Gastroesophageal sphincter (tissue), 4 donors: ENCODE results near the gene GABRG3. TPM values are rescaled to one million over a fixed set of nuclear protein-coding genes. Genes with fewer than 3 reads are reported as not detected.

Experiments
- ATAC-seq: fragments of 150-250 bp; one replicate; pipeline ENCODE4 v1.9.1; 2016; ENCODE audit warnings: mild to moderate bottlenecking, moderate library complexity
- H3K27ac ChIP-seq, 4 donors: fragments of 200-600 bp; sonication (generic) in 3 of 4; 1 replicate in 3 of 4; 2 replicates in 1 of 4; pipeline ENCODE4 v1.5.1; 2016 to 2019
- H3K27me3 ChIP-seq: fragments of 200-600 bp; sonication (generic); one replicate; pipeline ENCODE4 v1.5.1; 2019
- H3K36me3 ChIP-seq, 2 donors: fragments of 200-600 bp; sonication (generic); one replicate each; pipeline ENCODE4 v1.5.1; 2019; ENCODE audit warnings: control low read depth in 1 of 2
- H3K4me1 ChIP-seq, 3 donors: fragments of 200-600 bp; sonication (generic); 1 replicate in 2 of 3; 2 replicates in 1 of 3; pipeline ENCODE4 v1.5.1; 2016 to 2019; ENCODE audit warnings: control low read depth in 2 of 3
- H3K4me3 ChIP-seq, 2 donors: fragments of 200-600 bp; sonication (generic); one replicate each; pipeline ENCODE4 v1.5.1; 2019; ENCODE audit warnings: mild to moderate bottlenecking in 1 of 2, moderate library complexity in 1 of 2
- H3K9me3 ChIP-seq, 3 donors: fragments of 200-600 bp; sonication (generic); one replicate each; pipeline ENCODE4 v1.5.1; 2017 to 2019; ENCODE audit warnings: control low read depth in 2 of 3
- EP300 ChIP-seq: sonication (generic); formaldehyde crosslinking; IDR thresholded peaks from one replicate; pipeline ENCODE4 v1.6.1; 2017; ENCODE audit warnings: antibody characterized with exemption, mild to moderate bottlenecking
- POLR2A ChIP-seq, 2 donors: fragments of 450-650 bp; IDR thresholded peaks; one replicate each; pipeline ENCODE4 v1.6.1; 2017; ENCODE audit warnings: antibody characterized with exemption in 2 of 2, mild to moderate bottlenecking in 2 of 2, moderate library complexity in 1 of 2
- POLR2AphosphoS5 ChIP-seq: sonication (generic); formaldehyde crosslinking; IDR thresholded peaks from one replicate; pipeline ENCODE4 v1.6.1; 2017; ENCODE audit warnings: antibody characterized with exemption
- WGBS, 2 donors: methylation state at CpG; one replicate each; pipeline ENCODE4 v1.1.5; 2018; ENCODE audit warnings: low coverage in 1 of 2; 5-methylcytosine and 5-hydroxymethylcytosine counted together
- total RNA-seq, 4 donors: library from RNA; depleted of rRNA; stranded (reverse); fragments of >200 nt; gene quantifications; one replicate each; pipeline ENCODE4 v1.1.0, GENCODE V29; 2016
- TF ChIP-seq, protein P1 (sequence below), 4 experiments: fragments of 200-600 bp in 2 of 4; fragments of 450-650 bp in 2 of 4; sonication (generic) in 1 of 4; IDR thresholded peaks; one replicate each; pipeline ENCODE4 v1.5.1; 2017 to 2019; ENCODE audit warnings: antibody characterized with exemption in 4 of 4, mild to moderate bottlenecking in 2 of 4, moderate library complexity in 2 of 4

The GABRG3 gene
- total RNA-seq, 4 donors from 2014 or later: under 0.01 to 0.04 TPM; not detected in 2

DNA sequence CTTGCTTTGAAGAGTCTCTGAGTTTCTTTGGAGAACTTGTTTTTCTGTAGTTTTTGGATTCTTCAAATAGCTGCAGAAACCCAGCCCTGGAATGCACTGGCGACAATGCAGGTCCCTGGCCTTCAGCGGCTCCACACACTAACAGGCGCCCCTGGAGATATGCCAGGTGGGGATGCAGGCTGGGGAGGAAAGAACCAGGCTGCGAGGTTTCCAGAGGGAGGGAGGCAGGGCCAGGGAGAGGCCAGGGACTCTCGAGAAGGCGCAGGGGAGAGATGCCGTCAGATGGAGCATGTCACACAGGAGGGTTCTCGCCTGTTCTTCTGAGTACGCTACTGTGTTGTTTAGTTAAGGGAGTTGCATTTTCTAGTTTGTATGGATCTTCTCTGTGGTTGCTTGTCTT is 283.1 kb downstream of the GABRG3 start:
- no peak for ATAC-seq
- no peak overlapping the region for H3K27ac ChIP-seq
- H3K36me3 ChIP-seq: no peaks in the 10 kb centered on the region
- H3K4me3 ChIP-seq: no peak overlapping the region
- H3K4me1 ChIP-seq: no peaks in the 10 kb centered on the region
- H3K27me3 ChIP-seq: peaks cover 4% of the 10 kb centered on the region
- TF ChIP-seq, protein P1, sequence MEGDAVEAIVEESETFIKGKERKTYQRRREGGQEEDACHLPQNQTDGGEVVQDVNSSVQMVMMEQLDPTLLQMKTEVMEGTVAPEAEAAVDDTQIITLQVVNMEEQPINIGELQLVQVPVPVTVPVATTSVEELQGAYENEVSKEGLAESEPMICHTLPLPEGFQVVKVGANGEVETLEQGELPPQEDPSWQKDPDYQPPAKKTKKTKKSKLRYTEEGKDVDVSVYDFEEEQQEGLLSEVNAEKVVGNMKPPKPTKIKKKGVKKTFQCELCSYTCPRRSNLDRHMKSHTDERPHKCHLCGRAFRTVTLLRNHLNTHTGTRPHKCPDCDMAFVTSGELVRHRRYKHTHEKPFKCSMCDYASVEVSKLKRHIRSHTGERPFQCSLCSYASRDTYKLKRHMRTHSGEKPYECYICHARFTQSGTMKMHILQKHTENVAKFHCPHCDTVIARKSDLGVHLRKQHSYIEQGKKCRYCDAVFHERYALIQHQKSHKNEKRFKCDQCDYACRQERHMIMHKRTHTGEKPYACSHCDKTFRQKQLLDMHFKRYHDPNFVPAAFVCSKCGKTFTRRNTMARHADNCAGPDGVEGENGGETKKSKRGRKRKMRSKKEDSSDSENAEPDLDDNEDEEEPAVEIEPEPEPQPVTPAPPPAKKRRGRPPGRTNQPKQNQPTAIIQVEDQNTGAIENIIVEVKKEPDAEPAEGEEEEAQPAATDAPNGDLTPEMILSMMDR (IDR thresholded peaks at IDR 0.05): no peak
- 49 to 66% methylated on average over 4 to 6 of the region's 9 CpGs for WGBS, 2 donors
- H3K9me3 ChIP-seq: no peaks in the 10 kb centered on the region

DNA sequence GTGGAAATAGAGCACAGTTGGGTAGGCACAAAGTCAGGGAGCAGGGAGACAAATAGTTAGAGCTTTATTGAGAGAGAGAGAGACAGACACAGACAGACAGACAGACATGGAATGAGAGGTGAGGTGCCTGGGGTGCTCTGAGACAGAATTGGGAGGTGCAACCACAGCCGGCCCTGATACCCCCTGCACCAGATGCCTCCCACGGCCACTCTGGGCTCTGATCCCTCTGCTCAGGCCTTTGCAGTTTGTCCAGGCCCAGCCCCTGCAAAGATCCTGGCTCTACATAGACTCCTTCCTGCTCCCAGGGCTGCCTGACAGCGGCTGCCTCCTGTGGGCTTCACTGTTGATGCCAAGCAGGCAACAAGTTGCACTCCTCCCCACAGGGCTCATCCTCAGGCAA is 283.8 kb downstream of the GABRG3 start:
- H3K9me3 ChIP-seq: no peaks in the 10 kb centered on the region
- H3K4me3 ChIP-seq: no peak overlapping the region
- 77 to 82% methylated on average over 2 to 3 of the region's 3 CpGs for WGBS, 2 donors
- H3K36me3 ChIP-seq: no peaks in the 10 kb centered on the region
- H3K27me3 ChIP-seq: peaks cover 4% of the 10 kb centered on the region
- ATAC-seq: no peak
- no peak overlapping the region for H3K27ac ChIP-seq
- TF ChIP-seq POLR2A (IDR thresholded peaks at IDR 0.05): no peak
- TF ChIP-seq, protein P1 (IDR thresholded peaks at IDR 0.05): no peak
- TF ChIP-seq POLR2AphosphoS5: no peak
- TF ChIP-seq EP300: no peak
- H3K4me1 ChIP-seq: no peaks in the 10 kb centered on the region

DNA sequence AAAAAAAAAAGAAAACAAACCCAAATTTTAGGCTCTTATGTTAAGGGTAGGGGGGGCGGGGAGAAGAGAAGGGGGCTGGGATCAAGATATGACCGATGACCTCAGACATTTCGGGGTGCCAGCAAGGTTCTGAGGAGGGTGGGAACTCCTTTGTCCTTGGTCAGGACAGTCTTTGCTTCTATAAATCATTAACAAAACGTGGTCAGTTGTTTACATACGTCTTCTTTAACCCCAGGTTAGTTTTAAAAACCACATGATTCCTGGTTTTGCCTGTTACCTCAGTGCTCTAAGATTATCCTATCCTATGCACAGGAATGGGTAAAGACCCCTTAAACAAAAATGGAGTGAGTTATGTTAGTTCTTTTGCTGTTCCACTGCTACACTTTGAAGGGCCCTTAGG is 285.5 kb downstream of the GABRG3 start:
- peaks cover 4% of the 10 kb centered on the region for H3K27me3 ChIP-seq
- no peak overlapping the region for H3K4me3 ChIP-seq
- no peak for TF ChIP-seq POLR2AphosphoS5
- TF ChIP-seq EP300: no peak
- no peak for TF ChIP-seq POLR2A (IDR thresholded peaks at IDR 0.05)
- TF ChIP-seq, protein P1 (IDR thresholded peaks at IDR 0.05): no peak
- H3K9me3 ChIP-seq: no peaks in the 10 kb centered on the region
- WGBS, 2 donors: 75 to 83% methylated on average over 5 of the region's 5 CpGs
- no peak overlapping the region for H3K27ac ChIP-seq
- no peaks in the 10 kb centered on the region for H3K36me3 ChIP-seq
- no peaks in the 10 kb centered on the region for H3K4me1 ChIP-seq
- no peak for ATAC-seq

DNA sequence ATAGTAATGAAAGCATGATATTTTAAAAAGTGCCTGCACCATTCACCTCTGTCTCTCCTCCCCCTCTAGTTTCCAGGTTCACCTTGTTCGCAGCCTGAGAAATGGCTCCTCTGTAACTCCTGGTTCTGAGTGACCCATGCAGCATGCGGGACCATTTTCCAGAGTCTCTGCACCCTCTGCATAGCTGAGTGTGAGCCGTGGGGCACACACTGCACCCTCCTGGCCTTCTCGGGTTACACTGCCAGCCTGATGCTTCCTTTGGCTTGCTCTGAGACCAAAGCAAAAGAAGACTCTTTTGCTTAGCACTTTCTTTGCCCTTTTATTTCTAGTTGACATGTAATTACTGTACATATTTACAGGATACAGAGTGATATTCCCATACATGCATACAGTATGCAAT is 287.3 kb downstream of the GABRG3 start:
- H3K27me3 ChIP-seq: no peaks in the 10 kb centered on the region
- no peak for TF ChIP-seq POLR2A (IDR thresholded peaks at IDR 0.05)
- TF ChIP-seq POLR2AphosphoS5: no peak
- TF ChIP-seq, protein P1 (IDR thresholded peaks at IDR 0.05): no peak
- no peak for TF ChIP-seq EP300
- no peak for ATAC-seq
- H3K9me3 ChIP-seq: no peaks in the 10 kb centered on the region
- no peak overlapping the region for H3K27ac ChIP-seq
- peaks cover 0 to under 1% (median 0%) of the 10 kb centered on the region in 3 donors for H3K4me1 ChIP-seq
- WGBS, 2 donors: 39 to 61% methylated on average over 2 to 4 of the region's 4 CpGs
- no peaks in the 10 kb centered on the region for H3K36me3 ChIP-seq
- no peak overlapping the region for H3K4me3 ChIP-seq

DNA sequence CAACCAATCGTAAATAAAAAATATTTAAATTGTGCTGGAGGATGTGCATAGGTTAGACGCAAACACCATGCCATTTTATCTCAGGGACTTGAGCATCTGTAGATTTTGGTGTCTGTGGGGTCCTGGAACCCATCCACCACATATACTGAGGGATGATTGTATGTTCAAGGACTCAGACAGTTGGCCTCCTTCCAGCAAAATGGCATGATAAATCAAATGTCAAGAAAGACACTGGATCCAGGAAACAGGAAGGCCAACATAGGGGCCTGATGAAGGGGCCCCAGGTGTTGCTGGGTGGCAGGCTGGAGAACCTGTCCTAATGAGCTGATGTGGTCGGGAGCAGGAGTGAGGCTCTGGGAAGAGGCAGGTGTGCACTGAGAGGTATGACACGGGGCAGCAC is 289.5 kb downstream of the GABRG3 start:
- H3K36me3 ChIP-seq: no peaks in the 10 kb centered on the region
- H3K9me3 ChIP-seq: no peaks in the 10 kb centered on the region
- no peak overlapping the region for H3K27ac ChIP-seq
- TF ChIP-seq, protein P1 (IDR thresholded peaks at IDR 0.05): no peak
- TF ChIP-seq EP300: no peak
- no peak for TF ChIP-seq POLR2AphosphoS5
- TF ChIP-seq POLR2A (IDR thresholded peaks at IDR 0.05): no peak
- 61 to 80% methylated on average over 4 of the region's 4 CpGs for WGBS, 2 donors
- no peak overlapping the region for H3K4me3 ChIP-seq
- no peak for ATAC-seq
- no peaks in the 10 kb centered on the region for H3K27me3 ChIP-seq
- H3K4me1 ChIP-seq: peaks cover 0 to 7% (median 0%) of the 10 kb centered on the region in 3 donors
